Amniotic epithelial cell (primary cell): ENCODE results near the gene GSK3B.

Source experiments
- DNase-seq: peaks from one replicate; pipeline ENCODE4 v3.0.0-alpha.2; 2010; ENCODE audit warnings: low read depth

The GSK3B gene

DNA sequence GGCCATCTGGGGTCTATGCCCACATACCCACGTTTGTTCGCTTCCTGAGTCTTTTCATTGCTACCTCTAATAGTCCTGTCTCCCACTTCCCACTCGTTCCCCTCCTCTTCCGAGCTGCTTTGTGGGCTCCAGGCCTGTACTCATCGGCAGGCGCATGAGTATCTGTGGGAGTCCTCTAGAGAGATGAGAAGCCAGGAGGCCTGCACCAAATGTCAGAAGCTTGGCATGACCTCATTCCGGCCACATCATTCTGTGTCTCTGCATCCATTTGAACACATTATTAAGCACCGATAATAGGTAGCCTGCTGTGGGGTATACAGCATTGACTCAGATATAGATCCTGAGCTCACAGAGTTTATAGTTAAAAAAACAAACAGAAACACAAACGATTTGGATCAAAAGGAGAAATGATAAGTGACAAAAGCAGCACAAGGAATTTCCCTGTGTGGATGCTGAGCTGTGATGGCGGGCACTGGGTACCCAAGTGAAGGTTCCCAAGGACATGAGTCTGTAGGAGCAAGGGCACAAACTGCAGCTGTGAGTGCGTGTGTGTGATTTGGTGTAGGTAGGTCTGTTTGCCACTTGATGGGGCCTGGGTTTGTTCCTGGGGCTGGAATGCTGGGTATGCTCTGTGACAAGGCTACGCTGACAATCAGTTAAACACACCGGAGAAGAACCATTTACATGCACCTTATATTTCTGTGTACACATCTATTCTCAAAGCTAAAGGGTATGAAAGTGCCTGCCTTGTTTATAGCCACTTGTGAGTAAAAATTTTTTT, 276.5 kb downstream of the GSK3B start:
- DNase-seq = no peak

DNA sequence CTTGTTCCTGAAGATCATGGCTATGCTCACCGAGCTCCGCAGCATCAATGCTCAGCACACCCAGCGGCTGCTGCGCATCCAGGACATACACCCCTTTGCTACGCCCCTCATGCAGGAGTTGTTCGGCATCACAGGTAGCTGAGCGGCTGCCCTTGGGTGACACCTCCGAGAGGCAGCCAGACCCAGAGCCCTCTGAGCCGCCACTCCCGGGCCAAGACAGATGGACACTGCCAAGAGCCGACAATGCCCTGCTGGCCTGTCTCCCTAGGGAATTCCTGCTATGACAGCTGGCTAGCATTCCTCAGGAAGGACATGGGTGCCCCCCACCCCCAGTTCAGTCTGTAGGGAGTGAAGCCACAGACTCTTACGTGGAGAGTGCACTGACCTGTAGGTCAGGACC, 277.2 kb downstream of the GSK3B start:
- no peak for DNase-seq

DNA sequence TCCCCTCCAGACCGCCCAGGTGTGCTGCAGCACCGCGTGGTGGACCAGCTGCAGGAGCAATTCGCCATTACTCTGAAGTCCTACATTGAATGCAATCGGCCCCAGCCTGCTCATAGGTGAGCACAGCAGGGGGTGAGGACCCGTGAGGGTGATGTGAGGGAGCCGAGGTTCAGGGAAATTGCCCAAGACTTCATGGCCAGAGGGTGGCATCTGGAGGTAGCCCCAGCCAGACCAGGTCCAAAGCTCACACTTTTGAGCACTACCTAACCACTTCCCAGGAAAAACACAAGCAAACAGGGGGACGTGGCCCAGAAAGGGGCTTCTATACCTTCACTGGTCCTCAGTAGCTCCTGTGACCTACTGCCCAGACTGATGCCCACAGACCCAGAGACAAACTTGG, 278.5 kb downstream of the GSK3B start:
- DNase-seq = no peak

DNA sequence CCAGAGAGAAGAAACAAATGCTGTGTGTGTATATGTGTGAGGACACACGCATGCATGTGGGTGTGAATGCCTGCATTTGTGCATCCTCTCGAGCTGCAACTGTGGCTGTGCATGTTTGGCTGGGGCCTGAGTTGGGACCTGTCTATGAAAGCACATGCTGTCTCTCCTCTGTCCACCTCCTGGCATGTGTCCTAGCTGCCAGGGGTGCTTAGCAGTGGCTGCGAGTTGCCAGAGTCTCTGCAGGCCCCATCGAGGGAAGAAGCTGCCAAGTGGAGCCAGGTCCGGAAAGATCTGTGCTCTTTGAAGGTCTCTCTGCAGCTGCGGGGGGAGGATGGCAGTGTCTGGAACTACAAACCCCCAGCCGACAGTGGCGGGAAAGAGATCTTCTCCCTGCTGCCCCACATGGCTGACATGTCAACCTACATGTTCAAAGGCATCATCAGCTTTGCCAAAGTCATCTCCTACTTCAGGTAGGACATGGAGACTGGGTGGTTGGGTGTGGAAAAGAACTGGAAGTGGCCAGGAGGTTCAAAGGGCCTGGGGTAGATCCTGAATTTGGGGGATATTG, 281.7 kb downstream of the GSK3B start:
- DNase-seq = no peak

DNA sequence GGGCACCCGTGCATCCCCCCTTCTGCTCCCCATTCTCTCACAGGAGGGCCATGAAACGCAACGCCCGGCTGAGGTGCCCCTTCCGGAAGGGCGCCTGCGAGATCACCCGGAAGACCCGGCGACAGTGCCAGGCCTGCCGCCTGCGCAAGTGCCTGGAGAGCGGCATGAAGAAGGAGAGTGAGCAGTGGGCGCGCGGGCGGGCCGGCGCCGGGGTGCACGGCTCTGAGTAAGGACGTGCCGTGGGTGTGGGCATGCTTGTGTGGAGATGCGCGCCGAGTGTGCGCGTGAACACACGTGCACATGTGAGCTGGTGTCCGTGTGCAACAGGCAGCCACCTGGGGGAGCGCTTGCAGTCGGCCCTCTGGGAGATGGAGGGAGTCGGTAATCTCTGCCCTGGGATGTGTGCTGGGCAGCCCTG, 284.2 kb downstream of the GSK3B start:
- DNase-seq = peak; percentile 18

DNA sequence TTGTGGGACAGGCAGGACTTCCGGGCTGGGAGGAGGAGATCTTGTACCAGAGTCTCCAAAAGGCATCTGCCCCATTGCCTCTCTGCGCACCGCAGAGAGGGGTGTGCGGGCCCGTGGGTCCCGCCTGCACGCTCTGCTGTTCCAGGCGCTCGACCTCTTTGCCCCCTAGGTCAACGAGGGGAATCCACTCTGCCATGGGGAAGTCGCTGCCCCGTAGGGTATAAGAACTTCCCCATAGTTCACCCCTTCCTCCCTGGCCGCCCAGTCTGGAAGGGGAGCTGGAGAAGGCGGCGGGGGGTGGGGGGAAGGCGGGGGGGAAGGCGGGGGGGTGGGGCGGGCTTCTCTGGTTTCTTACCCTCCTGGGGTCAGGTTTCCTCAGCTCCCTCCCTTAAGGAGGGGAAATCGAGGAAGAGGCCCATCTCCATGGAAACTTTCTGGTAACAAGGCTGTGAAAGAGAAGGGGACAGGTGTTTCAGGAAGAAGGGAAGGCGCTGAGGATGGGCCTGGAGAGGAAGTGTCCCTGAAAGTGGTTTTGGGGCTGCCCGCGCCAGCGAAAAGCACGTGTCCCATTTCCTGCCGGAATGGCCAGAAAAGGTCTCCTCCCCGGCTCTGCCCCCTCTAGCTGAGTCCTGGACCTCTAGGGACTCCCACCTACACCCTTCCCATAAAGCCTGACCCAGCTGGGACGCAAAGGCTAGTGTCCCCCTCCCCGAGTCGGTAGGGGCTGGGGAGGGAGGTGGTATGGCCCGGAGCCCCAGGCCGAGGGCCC, 284.8 kb downstream of the GSK3B start:
- no peak for DNase-seq

DNA sequence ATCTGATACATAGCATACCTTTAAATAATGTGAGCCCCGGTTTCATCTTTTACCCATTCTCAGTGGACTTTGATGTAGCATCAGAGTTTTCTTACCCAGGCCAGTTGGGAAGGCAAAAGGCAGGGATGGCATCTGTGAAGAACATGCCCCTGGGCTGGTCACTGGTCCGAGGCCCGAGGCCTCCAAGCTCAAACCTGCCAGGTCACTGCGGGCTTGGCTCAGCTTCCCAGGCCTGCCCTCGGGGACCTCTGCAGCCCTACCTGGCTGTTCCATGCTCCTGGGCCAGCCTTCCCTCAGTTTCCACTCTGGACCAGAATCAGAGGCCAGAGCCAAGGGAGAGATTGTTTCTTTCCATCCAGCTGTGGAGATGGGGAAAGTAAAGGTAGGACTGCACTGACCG, 285.4 kb downstream of the GSK3B start:
- no peak for DNase-seq

DNA sequence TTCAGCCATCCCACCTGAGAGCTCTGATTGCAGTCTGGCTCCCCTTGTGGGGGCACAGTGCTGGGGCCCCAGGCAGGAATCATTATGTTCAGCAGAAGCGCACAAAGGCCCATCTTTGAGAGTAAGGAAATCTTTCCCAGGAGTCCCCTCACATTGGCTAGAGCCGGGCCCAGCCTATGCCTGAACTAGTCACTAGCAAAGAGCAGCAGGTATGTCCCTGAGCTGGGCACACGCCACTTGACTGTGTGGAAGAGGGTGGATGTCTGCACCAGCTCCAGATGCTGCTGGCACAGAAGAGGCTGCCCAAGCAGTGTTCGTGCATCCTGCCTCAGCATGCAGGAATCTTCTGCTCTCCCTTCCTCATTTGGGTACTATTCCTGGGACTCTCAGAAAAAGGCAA, 286.0 kb downstream of the GSK3B start:
- no peak for DNase-seq

DNA sequence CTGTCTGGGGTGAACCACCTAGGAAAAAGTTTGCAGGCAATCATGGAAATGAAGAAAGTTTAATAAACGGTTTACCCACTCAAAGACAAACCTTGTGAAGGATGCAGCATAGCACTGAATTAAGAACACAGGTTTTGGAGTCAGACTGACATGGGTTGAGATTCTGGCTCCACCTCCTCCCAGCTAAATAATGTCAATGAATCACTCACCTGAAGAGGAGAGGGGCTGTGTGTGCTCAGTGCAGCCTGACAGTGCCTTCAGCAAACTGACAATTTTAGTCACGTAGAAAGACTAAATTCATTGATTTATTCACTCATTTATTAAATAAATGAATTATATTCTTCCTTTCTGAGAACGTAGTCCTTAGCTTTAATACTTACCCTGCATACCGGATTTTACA, 293.4 kb downstream of the GSK3B start:
- no peak for DNase-seq

DNA sequence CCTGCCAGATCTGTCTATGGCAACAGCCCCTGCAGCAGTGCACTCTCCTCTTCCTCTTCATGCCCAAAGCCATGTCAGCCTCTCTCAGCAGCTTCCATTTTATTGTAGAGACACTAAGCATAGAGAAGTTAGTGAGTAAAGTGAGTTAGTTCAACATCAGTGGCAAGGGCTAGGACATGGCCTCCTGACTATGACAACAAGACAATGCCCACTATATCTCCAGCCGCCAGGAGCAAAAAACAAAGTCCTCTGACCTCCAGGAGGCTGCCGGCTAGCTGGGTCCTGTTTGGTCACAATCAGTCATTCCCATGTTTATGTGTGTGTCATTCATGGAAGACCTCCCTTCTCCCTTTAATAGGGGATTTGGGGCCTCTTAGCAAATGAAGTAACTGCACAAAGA, 297.5 kb downstream of the GSK3B start:
- no peak for DNase-seq

DNA sequence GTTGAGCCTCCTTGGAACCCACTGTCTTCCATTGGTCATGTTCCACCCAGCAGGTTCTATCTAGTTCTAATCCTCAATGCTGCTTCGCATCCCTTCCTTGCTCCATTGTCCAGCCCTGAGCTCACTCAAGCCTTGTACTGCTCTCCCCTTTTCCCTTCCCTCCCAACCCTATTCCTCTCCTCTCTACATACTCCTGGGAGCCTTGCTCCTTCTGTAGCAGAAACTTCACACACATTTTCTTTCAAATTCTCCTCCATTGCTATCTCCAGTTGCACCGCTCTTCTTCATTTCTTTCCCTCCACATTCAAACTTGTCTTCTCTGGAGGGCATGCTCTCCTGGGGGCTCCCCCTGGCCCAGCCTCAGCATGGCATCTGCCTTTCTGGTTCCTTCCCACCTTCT, 297.9 kb downstream of the GSK3B start:
- no peak for DNase-seq

DNA sequence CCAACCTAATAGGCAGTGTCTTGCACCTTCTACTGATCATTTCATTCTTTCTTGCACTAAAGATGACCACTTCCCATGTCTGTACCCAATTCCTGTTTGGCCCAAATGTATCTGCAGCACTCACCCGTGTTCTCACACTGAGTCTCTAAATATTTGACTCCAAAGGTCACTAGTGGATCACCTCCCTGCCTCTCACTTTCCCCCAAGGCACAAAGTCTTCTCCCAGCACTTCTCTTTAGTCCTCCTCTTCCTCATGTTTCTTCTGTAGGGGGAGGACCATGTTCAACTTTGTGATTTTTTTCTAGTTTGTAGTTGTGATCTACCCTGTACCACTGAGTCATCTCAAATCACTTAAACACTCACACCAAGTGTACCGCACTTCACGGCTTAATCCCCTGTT, 298.4 kb downstream of the GSK3B start:
- no peak for DNase-seq

DNA sequence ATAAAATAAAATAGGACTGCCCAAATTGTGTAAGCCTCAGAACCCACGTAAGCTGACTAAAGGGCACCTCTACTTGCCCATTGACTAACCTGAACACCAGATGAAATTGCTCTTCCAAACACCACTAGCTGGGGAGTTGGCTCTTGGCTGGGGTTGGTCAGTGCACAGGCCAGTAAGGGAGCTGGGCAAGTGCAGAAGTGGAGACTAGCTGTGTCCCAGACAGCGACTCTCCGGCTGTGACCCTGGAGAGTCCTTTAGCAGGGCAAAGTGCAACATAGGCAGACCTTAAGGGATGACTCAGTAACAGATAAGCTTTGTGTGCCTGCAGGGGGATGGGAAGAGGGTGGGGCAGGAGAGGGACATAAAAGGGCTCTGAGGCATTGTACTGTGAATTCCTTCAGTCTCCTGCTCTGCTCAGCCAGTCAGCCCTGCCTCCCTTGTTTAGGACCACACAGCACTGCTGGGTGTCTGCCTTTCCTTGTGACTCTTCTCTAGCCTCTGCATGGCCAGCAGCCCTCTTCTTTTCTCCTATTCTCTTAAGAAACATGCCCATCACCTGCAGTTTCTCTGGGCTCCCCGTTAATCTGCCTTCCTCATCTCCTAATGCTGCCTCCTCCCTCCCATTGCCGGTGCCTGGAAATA, 299.2 kb downstream of the GSK3B start:
- DNase-seq = peak; percentile 27

DNA sequence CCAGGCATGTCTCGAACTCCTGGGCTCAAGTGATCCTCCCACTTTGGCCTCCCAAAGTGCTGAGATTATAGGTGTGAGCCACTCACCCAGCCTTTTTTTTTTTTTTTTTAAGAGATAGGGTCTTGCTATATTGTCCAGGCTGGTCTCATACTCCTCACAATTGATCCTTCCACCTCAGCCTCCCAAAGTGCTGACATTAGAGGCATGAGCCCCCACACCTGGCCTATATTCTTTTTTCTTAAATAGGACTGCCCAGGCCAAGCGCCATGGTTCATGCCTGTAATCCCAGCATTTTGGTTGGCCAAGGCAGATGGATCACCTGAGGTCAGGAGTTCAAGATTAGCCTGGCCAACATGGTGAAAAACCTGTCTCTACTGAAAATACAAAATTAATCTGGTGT, 299.8 kb downstream of the GSK3B start:
- DNase-seq = no peak

DNA sequence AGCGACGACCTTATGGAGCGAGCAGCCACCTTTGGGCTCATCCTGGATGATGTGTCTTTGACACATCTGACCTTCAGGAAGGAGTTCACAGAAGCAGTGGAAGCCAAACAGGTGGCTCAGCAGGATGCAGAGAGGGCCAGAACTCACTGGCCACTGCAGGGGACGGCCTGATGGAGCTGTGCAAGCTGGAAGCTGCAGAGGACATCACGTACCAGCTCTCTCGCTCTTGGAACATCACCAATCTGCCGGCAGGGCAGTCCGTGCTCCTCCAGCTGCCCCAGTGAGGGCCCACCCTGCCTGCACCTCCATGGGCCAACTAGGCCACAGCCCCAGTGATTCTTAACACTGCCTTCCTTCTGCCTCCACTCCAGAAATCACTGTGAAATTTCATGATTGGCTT, 302.0 kb downstream of the GSK3B start:
- DNase-seq = no peak

DNA sequence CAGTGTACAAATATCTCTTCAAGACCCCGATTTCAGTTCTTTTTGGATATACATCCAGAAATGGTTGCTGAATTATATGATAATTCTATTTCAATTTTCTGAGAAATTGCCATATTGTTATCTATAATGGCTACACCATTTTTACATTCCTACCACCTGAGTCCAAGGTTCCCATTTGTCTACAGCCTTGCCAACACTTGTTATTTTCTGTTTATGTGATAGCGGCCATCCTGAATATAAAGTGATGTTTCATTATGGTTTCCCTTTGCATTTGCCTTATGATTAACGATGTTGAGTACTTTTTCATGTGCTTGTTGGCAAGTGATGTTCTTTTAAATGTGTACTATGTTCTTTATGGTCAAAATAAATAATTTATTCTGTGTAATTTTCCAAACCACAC, 303.9 kb downstream of the GSK3B start:
- DNase-seq = no peak

DNA sequence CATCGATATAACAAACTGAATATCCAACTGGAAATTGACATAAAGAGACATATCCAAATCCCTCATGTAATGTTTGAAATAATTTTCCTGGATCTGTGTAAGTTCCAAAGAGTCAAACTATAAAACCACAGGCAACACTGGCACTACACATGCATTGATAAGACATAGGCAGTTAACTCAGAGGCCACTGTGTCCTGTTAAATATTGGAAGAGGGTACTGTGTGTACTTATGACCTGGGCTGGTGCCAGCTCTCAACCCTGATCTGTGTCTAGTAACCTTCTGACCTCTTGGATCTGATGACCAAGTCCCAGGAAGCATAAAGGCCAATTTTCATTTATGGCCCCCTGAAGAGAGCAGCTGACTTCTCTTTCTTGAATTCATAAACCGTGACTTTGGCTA, 307.8 kb downstream of the GSK3B start:
- no peak for DNase-seq

DNA sequence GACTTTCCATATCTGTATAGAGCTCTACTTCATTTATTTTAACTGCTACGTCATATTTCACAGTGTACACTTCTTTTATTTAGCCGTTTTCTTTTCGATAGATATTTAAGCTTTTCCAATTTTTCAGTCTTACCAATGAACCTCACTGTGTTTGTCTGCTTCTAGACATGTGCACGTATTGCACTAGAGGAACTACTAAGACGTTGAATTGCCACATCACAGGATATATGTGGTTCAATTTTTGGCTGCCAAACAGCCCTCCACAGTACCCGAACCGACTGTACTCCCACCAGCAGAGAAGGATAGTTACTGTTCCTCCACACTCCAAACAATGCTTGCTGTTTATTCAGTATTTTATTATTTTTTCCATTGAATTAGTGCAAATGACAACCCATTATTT, 310.4 kb downstream of the GSK3B start:
- no peak for DNase-seq

DNA sequence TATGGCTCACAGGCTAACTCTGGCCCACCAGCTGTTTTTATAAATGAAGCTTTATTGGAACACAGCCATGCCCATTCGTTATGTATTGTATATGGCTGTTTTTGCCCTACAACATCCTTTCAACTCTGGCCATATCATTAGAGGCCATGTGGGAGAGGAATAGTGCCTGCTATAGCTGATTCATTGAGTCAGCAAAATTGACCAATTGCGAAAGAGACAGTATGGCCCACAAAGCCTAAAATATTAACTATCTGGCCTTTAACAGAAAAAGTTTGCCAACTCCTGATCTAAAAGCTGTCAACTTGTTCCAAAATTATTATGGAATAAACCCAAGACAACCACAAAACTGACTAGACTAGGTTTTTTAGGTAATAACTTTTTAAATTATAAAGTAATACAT, 311.0 kb downstream of the GSK3B start:
- DNase-seq = no peak

DNA sequence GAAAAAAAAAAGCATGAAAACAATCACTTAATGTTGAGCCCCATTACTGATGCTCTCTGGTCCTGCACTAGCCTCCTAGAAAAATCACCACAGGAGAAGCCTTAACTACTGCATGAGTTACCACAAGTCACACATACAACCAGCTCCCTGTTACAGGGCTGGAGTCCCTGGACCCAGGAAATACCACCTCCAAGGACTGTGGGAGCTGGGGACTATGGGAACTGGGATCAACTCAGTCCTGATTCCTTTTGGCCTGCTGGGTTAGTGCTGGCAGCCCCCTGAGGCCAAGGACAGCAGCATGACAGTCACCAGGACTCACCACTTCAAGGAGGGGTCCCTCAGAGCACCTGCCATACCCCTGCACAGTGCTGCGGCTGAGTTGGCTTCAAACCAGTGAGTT, 311.8 kb downstream of the GSK3B start:
- no peak for DNase-seq

DNA sequence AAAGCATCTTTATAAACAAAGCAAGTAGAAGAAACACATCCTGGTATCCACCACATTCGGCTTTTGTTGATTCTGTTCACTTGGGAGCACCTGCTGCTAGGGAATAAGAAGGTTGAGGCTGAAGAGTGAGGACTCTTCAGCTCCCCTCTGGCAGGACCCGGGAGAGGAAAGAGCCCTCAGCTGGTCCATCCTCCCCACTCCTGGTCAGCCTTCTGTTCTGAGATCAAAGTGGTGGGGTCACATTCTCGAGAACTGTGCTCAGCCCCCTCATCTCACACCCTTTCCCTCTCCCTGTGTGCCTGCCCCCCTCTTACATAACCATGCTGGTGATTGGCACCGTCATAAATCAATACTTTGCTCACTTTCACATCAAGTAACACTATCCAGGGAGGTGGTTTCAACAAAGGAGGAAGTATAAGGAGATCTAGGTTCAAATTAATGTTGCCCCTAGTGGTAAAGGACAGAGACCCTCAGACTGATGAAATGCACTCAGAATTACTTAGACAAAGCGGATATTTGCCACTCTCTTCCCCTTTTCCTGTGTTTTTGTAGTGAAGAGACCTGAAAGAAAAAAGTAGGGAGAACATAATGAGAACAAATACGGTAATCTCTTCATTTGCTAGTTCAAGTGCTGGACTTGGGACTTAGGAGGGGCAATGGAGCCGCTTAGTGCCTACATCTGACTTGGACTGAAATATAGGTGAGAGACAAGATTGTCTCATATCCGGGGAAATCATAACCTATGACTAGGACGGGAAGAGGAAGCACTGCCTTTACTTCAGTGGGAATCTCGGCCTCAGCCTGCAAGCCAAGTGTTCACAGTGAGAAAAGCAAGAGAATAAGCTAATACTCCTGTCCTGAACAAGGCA, 312.7 kb downstream of the GSK3B start, which contains the start of gene NR1I2:
NR1I2 (plus strand) TSS at position 772 of the 869 bp plus-strand sequence.
- no peak for DNase-seq
